Measurements from ENCODE around the gene MYF5.

DNA sequence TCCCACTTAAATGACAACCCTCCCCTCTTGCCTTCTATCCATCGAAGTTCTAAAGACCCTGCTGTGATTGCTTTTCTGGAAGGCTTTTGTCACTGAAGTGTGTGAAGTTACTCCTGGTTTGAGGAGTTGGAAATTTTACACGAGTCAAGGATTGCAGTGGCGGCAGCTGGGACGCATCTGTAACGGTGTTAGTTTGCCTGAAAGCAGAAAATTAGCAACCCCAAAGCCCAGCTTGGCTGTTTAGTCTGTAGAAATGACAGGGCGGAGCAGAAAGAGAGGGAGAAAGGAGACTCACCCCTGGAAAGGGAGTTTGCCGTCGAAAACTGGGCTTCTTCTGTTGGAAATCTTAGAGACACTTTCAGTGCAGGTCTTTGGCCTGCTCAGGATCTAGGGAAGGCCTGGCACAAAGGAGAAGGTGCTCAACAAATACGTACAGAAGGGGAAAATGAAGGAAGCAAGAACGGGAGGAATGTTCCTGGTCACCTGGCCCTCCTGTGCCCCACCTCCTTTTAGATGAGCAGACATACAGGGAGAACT is 931 bp upstream of the MYF5 start:
- TF ChIP-seq, protein P1, sequence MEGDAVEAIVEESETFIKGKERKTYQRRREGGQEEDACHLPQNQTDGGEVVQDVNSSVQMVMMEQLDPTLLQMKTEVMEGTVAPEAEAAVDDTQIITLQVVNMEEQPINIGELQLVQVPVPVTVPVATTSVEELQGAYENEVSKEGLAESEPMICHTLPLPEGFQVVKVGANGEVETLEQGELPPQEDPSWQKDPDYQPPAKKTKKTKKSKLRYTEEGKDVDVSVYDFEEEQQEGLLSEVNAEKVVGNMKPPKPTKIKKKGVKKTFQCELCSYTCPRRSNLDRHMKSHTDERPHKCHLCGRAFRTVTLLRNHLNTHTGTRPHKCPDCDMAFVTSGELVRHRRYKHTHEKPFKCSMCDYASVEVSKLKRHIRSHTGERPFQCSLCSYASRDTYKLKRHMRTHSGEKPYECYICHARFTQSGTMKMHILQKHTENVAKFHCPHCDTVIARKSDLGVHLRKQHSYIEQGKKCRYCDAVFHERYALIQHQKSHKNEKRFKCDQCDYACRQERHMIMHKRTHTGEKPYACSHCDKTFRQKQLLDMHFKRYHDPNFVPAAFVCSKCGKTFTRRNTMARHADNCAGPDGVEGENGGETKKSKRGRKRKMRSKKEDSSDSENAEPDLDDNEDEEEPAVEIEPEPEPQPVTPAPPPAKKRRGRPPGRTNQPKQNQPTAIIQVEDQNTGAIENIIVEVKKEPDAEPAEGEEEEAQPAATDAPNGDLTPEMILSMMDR (IDR thresholded peaks at IDR 0.05), result no peak
- TF ChIP-seq POLR2A (IDR thresholded peaks at IDR 0.05; ENCODE audit: low read depth) (no peak), EP300 (IDR thresholded peaks at IDR 0.05) (no peak)
